Upper lobe of right lung (tissue), 1 donor: ENCODE measurements around the gene DMD. TPM values are rescaled to one million over a fixed set of nuclear protein-coding genes. Genes with fewer than 3 reads are reported as not detected.
A peak's percentile ranks its signal among the peaks of the same experiment; 100 is the strongest.
"Not testable (repeated sequence)": the region's sequence is repeated elsewhere in the genome, so short reads cannot be mapped to it uniquely, and the experiment has no call there.

Experiments used
- ATAC-seq: fragments of 200-7000 bp; cut with Tn5 transposase; one replicate; pipeline ENCODE4 v1.9.1; 2020; ENCODE audit warnings: mild to moderate bottlenecking, moderate library complexity
- DNase-seq: peaks from one replicate; pipeline ENCODE4 v3.0.0-alpha.2; 2020
- H3K27ac ChIP-seq: fragments of 200-600 bp; one replicate; pipeline ENCODE4 v1.8.0; 2022
- H3K27me3 ChIP-seq: fragments of 200-600 bp; one replicate; pipeline ENCODE4 v1.8.0; 2022; ENCODE audit warnings: mild to moderate bottlenecking
- H3K36me3 ChIP-seq: fragments of 200-600 bp; one replicate; pipeline ENCODE4 v1.8.0; 2022
- H3K4me1 ChIP-seq: fragments of 200-600 bp; one replicate; pipeline ENCODE4 v1.8.0; 2022
- H3K4me3 ChIP-seq: fragments of 200-600 bp; one replicate; pipeline ENCODE4 v1.8.0; 2022; ENCODE audit warnings: mild to moderate bottlenecking
- H3K9me3 ChIP-seq: fragments of 200-600 bp; one replicate; pipeline ENCODE4 v1.8.0; 2022
- intact Hi-C: fragments of 100-400 bp; cut with DNase I; formaldehyde crosslinking; loops from one replicate; pipeline ENCODE4 v1.11.0; 2022
- total RNA-seq: library from RNA; stranded (reverse); fragmentation: NEBNext Ultra II Directional; extraction: Animal tissue kit (Norgen Biotek cat#: 25700); gene quantifications from one replicate; pipeline ENCODE4 v1.2.1, GENCODE V29; 2021
- TF ChIP-seq, protein P1 (sequence below): fragments of 200-600 bp; IDR thresholded peaks from one replicate; pipeline ENCODE4 v1.8.0; 2022; ENCODE audit warnings: antibody characterized with exemption
- donor health status: DM: no; HTN: yes; CAD: no; lungs with severe emphysema.

The DMD gene
- total RNA-seq, 1 donor from 2014 or later, result 24.7 TPM

- ATAC-seq (no peak), DNase-seq (no peak)
- H3K36me3 ChIP-seq, result no peaks in the 10 kb centered on the region
- intact Hi-C loops, result no loop called here
- TF ChIP-seq, protein P1, sequence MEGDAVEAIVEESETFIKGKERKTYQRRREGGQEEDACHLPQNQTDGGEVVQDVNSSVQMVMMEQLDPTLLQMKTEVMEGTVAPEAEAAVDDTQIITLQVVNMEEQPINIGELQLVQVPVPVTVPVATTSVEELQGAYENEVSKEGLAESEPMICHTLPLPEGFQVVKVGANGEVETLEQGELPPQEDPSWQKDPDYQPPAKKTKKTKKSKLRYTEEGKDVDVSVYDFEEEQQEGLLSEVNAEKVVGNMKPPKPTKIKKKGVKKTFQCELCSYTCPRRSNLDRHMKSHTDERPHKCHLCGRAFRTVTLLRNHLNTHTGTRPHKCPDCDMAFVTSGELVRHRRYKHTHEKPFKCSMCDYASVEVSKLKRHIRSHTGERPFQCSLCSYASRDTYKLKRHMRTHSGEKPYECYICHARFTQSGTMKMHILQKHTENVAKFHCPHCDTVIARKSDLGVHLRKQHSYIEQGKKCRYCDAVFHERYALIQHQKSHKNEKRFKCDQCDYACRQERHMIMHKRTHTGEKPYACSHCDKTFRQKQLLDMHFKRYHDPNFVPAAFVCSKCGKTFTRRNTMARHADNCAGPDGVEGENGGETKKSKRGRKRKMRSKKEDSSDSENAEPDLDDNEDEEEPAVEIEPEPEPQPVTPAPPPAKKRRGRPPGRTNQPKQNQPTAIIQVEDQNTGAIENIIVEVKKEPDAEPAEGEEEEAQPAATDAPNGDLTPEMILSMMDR, result no peak
- H3K4me3 ChIP-seq, result no peak overlapping the region
- H3K27ac ChIP-seq, result no peak overlapping the region
- H3K9me3 ChIP-seq, result no peaks in the 10 kb centered on the region
- H3K27me3 ChIP-seq, result no peaks in the 10 kb centered on the region
- no peaks in the 10 kb centered on the region for H3K4me1 ChIP-seq
Measured at GRCh38 chrX:32280489-32280888, 930.9 kb downstream of the DMD start.

DNA sequence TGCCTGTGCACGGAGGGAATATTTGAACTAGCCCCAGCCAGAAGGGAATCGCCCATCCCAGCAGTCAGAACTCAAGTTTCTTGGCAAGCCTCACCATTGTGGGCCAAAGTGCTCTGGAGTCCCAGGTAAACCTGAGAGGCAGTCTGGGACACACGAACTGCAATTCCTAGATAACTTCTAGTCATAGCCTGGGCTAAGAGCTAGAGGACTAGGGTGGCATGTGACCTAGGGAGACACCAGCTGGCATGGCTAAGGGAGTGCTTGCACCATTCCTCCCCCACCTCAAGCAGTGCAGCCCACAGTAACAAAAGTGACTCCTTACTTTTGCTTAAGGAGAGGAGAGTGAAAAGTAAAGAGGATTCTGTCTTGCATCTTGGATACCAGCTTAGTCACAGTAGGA is 935.2 kb downstream of the DMD start:
- Histone ChIP-seq H3K4me3 (no peak overlapping the region), H3K27me3 (no peaks in the 10 kb centered on the region), H3K36me3 (no peaks in the 10 kb centered on the region), H3K9me3 (no peaks in the 10 kb centered on the region), H3K4me1 (no peaks in the 10 kb centered on the region), H3K27ac (no peak overlapping the region)
- intact Hi-C loops, result no loop called here
- no peak for ATAC-seq
- TF ChIP-seq, protein P1, result no peak
- no peak for DNase-seq

GRCh38 chrX:32269866-32270265 is 941.5 kb downstream of the DMD start:
- no peaks in the 10 kb centered on the region for H3K36me3 ChIP-seq
- TF ChIP-seq, protein P1, result no peak
- H3K4me1 ChIP-seq, result no peaks in the 10 kb centered on the region
- H3K27me3 ChIP-seq, result no peaks in the 10 kb centered on the region
- H3K27ac ChIP-seq, result no peak overlapping the region
- ATAC-seq, result no peak
- no peaks in the 10 kb centered on the region for H3K9me3 ChIP-seq
- no peak overlapping the region for H3K4me3 ChIP-seq
- intact Hi-C loops, result no loop called here
- no peak for DNase-seq

DNA sequence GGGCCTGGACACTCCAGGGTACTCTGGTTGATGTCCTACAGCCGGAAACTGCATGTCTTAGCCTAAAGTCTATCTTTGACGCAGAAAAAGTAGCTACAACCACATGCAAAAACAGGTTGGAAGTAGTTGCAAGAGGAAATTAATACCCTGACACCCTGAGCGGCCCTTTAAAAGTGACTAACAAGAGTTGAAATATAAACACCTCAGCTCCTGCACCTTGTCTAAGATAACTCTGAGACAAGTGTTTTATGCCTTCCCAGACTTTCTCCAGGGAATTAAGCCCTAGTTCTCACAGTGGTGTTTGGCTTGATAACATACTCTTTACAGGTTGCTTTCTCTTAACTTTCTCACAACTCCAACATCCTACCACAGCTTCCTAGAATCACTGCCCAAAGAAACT is 943.1 kb downstream of the DMD start:
- TF ChIP-seq, protein P1, result no peak
- H3K36me3 ChIP-seq, result no peaks in the 10 kb centered on the region
- DNase-seq (no peak), ATAC-seq (no peak)
- no peak overlapping the region for H3K4me3 ChIP-seq
- H3K4me1 ChIP-seq, result no peaks in the 10 kb centered on the region
- no peaks in the 10 kb centered on the region for H3K27me3 ChIP-seq
- no peaks in the 10 kb centered on the region for H3K9me3 ChIP-seq
- no peak overlapping the region for H3K27ac ChIP-seq
- intact Hi-C loops, result no loop called here

DNA sequence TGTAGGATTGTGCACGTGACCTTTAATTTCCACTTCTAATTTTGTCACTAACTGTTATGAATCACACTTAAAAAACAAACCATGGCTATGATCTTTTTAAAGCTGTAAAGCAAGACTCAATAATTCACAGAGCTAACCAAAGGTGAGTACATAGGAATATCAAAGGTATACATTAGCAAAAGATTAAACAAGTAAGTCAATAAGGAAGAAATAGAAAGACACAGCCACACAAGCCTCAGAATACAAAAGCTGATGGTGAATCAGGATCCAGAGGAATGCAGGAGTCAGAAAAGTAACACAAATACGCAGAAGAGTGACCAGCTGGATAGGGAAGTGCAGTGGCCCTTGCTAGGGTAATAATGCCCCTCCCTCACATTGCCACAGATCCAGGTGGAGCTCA is 943.6 kb downstream of the DMD start:
- Histone ChIP-seq H3K4me1 (no peaks in the 10 kb centered on the region), H3K4me3 (no peak overlapping the region), H3K36me3 (no peaks in the 10 kb centered on the region), H3K27me3 (no peaks in the 10 kb centered on the region), H3K27ac (no peak overlapping the region), H3K9me3 (no peaks in the 10 kb centered on the region)
- ATAC-seq (no peak), DNase-seq (no peak)
- intact Hi-C loops, result no loop called here
- TF ChIP-seq, protein P1, result no peak

- H3K27ac ChIP-seq, H3K4me1 ChIP-seq, H3K27me3 ChIP-seq, intact Hi-C loops, H3K9me3 ChIP-seq, H3K4me3 ChIP-seq, H3K36me3 ChIP-seq, DNase-seq: not testable (repeated sequence)
- peak; percentile 40 for ATAC-seq
- TF ChIP-seq, protein P1, result peak; percentile 21
Measured at GRCh38 chrX:32246675-32247074, 964.7 kb downstream of the DMD start.
